22Rv1 (cell line): Measurements from ENCODE around the gene KRTAP10-11.
"Not testable (repeated sequence)": the region's sequence is repeated elsewhere in the genome, so short reads cannot be mapped to it uniquely, and the experiment has no call there.

Experiments
- H3K27ac ChIP-seq: fragments of 450-650 bp; 2 replicates; pipeline ENCODE4 v1.5.1; 2017
- ZFX ChIP-seq: fragments of 450-650 bp; IDR thresholded peaks from 2 replicates; pipeline ENCODE4 v1.6.1; 2017; ENCODE audit warnings: antibody characterized with exemption, borderline replicate concordance
- TF ChIP-seq, protein P1 (sequence below): fragments of 450-650 bp; IDR thresholded peaks from 2 replicates; pipeline ENCODE4 v1.5.1; 2017; ENCODE audit warnings: mild to moderate bottlenecking

The KRTAP10-11 gene

GRCh38 chr21:44603109-44603875, 42.9 kb upstream of the KRTAP10-11 start:
- TF ChIP-seq, protein P1, sequence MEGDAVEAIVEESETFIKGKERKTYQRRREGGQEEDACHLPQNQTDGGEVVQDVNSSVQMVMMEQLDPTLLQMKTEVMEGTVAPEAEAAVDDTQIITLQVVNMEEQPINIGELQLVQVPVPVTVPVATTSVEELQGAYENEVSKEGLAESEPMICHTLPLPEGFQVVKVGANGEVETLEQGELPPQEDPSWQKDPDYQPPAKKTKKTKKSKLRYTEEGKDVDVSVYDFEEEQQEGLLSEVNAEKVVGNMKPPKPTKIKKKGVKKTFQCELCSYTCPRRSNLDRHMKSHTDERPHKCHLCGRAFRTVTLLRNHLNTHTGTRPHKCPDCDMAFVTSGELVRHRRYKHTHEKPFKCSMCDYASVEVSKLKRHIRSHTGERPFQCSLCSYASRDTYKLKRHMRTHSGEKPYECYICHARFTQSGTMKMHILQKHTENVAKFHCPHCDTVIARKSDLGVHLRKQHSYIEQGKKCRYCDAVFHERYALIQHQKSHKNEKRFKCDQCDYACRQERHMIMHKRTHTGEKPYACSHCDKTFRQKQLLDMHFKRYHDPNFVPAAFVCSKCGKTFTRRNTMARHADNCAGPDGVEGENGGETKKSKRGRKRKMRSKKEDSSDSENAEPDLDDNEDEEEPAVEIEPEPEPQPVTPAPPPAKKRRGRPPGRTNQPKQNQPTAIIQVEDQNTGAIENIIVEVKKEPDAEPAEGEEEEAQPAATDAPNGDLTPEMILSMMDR: no peak
- TF ChIP-seq ZFX: no peak
- no peak overlapping the region for H3K27ac ChIP-seq

- no peak for TF ChIP-seq ZFX
- TF ChIP-seq, protein P1: no peak
- no peak overlapping the region for H3K27ac ChIP-seq
Measured at GRCh38 chr21:44603911-44604310, 42.3 kb upstream of the KRTAP10-11 start.

- TF ChIP-seq ZFX: no peak
- TF ChIP-seq, protein P1: no peak
- no peak overlapping the region for H3K27ac ChIP-seq
Measured at GRCh38 chr21:44606495-44606894, 39.7 kb upstream of the KRTAP10-11 start.

DNA sequence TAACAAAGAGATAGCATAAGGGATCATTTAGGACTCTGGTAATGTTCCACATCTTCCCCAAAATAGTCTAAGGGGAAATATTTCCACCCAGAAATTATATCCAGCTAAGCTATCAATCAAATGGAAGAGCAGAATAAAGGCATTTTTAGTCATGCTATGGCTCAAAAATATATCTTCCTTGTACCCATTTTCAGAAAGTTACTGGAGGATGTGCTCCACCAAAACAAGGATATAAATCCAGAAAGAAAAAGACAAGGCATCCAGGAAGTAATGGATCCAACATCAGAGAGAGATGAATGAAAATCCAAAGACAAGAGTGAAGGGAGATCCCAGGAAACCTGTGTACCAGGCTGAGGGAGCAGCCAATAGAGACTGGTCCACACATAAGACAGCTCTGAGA, 37.0 kb upstream of the KRTAP10-11 start:
- no peak for TF ChIP-seq ZFX
- TF ChIP-seq, protein P1: no peak
- no peak overlapping the region for H3K27ac ChIP-seq

DNA sequence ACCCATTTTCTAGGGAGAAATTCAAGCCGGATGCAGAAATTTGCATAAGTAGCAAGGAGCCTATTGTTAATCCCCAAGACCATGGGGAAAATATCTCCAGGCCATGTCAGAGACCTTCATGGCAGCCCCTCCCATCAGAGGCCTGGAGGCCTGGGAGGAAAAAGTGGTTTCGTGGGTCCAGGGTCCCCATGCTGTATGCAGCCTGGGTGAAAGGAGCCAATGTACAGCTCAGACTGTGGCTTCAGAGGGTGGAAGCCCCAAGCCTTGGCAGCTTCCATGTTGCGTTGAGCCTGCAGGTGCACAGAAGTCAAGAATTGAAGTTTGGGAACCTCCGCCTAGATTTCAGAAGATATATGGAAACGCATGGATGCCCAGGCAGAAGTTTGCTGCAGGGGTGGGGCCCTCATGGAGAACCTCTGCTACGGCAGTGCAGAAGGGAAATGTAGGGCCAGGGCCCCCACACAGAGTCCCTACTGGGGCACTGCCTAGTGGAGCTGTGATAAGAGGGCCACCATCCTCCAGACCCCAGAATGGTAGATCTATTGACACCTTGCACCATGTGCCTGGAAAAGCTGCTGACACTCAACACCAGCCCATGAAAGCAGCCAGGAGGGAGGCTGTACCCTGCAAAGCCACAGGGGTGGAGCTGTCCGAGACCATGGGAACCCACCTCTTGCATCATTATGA, 35.9 kb upstream of the KRTAP10-11 start:
- not testable (repeated sequence) for H3K27ac ChIP-seq

GRCh38 chr21:44611551-44611950, 34.7 kb upstream of the KRTAP10-11 start:
- TF ChIP-seq, protein P1: no peak
- TF ChIP-seq ZFX: no peak
- no peak overlapping the region for H3K27ac ChIP-seq

GRCh38 chr21:44612029-44612486, 34.2 kb upstream of the KRTAP10-11 start, which contains the start of gene KRTAP10-8:
KRTAP10-8 (plus strand) TSS chr21:44612079; CDS start chr21:44612101, 22 bp downstream.
- H3K27ac ChIP-seq: no peak within 1 kb of the TSS
- TF ChIP-seq, protein P1: no peak
- no peak for TF ChIP-seq ZFX
